Activated naive CD4-positive, alpha-beta T cell treated with anti-CD3 and anti-CD28 coated beads, Interleukin-2, amount 50 U/mL, for 72 hours (primary cell): ENCODE data around the gene SP2. TPM values are rescaled to one million over a fixed set of nuclear protein-coding genes. Genes with fewer than 3 reads are reported as not detected.
"Not testable (repeated sequence)": the region's sequence is repeated elsewhere in the genome, so short reads cannot be mapped to it uniquely, and the experiment has no call there.

Experiments used
- ATAC-seq, 2 donors: fragments of 150-1000 bp; cut with Tn5 transposase; 2 replicates each; pipeline ENCODE4 v1.10.0; 2021; ENCODE audit warnings: mild to moderate bottlenecking in 2 of 2, moderate library complexity in 2 of 2
- DNase-seq, 2 donors: peaks; one replicate each; pipeline ENCODE4 v3.0.0; 2021 to 2022; ENCODE audit warnings: low spot score in 2 of 2
- H3K27ac Mint-ChIP-seq, 2 donors: one replicate each; pipeline ENCODE4 v1.8.0; 2022; ENCODE audit warnings: mild to moderate bottlenecking in 2 of 2, mixed read lengths in 2 of 2
- H3K36me3 Mint-ChIP-seq, 2 donors: one replicate each; pipeline ENCODE4 v1.8.0; 2022; ENCODE audit warnings: mixed read lengths in 2 of 2
- H3K9me3 Mint-ChIP-seq, 2 donors: one replicate each; pipeline ENCODE4 v1.8.0; 2022; ENCODE audit warnings: mixed read lengths in 2 of 2
- total RNA-seq, 2 donors: library from RNA; stranded (reverse); gene quantifications; one replicate each; pipeline ENCODE4 v1.2.3, GENCODE V29; 2022

The SP2 gene
- total RNA-seq, 2 donors from 2014 or later = 16.4 to 28.9 TPM

- Mint-ChIP-seq H3K27ac (peak overlapping the region in 1 of 2 donors; percentile 26), H3K9me3 (no peaks in the 10 kb centered on the region), H3K36me3 (peaks cover 0 to 13% of the 10 kb centered on the region in 2 donors)
- ATAC-seq (peak in 1 of 2 donors; percentile 20), DNase-seq (no peak)
Measured at GRCh38 chr17:47927821-47928400, 31.9 kb downstream of the SP2 start.

DNA sequence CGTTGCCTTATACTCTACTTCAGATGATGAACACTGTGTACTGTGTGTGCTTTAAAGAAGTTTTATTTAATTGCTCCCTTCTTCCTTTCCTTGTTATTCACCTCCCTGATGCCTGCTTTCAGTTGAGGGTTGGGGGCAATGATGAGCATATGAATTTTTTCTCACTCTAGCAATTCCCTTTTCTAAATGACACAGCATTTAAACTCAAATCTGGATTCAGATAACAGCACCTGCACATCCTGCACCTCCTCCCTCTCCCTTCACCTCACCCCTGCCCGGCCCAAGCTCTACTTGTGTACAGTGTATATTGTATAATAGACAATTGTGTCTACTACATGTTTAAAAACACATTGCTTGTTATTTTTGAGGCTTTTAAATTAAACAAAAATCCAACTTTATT, 32.4 kb downstream of the SP2 start:
- Mint-ChIP-seq H3K27ac (peak overlapping the region in 1 of 2 donors; percentile 26), H3K9me3 (no peaks in the 10 kb centered on the region), H3K36me3 (peaks cover 0 to 10% of the 10 kb centered on the region in 2 donors)
- DNase-seq = no peak
- no peak for ATAC-seq

- H3K36me3 Mint-ChIP-seq = peaks cover 0 to 10% of the 10 kb centered on the region in 2 donors
- ATAC-seq (no peak), DNase-seq (no peak)
- no peak overlapping the region for H3K27ac Mint-ChIP-seq
- H3K9me3 Mint-ChIP-seq = no peaks in the 10 kb centered on the region
Measured at GRCh38 chr17:47929218-47930000, 33.4 kb downstream of the SP2 start.

DNA sequence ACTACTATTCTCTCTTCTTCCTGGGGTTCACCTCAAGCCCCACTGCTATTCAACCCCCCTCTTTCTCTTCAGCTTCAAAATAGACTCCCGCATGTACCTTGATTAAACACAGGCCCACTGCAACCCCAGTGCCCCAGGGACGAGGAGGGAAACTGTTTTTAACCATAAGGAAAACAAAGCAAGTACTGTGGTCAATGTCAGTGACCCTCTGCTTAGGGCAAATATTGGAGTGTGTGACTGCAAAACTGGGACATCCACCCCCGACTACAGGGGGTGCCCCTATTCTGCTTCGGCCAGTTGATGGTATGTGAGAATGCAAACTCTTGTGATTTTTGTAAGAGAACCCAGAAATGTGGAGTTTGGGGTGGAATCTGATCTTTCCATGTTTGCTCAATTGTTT, 35.8 kb downstream of the SP2 start:
- ATAC-seq (no peak), DNase-seq (no peak)
- no peaks in the 10 kb centered on the region for H3K9me3 Mint-ChIP-seq
- H3K27ac Mint-ChIP-seq = peak overlapping the region; percentile 0 to 77
- H3K36me3 Mint-ChIP-seq = no peaks in the 10 kb centered on the region

DNA sequence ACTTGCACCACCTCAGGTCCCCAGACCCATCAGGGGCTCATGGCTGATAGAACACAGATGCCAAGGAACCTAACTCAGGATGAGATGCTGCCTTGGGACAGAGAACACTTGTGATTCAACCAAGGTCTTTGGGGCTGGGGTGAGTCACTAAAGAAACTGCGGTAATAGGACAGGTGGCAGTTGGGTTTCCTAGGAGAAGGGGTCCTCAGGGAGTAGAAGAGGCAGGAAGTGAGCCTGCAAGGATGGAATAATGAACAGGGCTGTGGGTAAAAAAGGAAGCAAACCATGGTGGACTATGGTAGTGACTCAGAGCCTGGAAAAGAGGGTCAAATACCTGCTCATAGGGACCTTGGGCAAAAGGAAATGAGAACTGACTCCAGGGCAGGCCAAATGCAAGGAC, 38.8 kb downstream of the SP2 start:
- Mint-ChIP-seq H3K27ac (no peak overlapping the region), H3K9me3 (no peaks in the 10 kb centered on the region), H3K36me3 (no peaks in the 10 kb centered on the region)
- no peak for DNase-seq
- ATAC-seq = no peak

DNA sequence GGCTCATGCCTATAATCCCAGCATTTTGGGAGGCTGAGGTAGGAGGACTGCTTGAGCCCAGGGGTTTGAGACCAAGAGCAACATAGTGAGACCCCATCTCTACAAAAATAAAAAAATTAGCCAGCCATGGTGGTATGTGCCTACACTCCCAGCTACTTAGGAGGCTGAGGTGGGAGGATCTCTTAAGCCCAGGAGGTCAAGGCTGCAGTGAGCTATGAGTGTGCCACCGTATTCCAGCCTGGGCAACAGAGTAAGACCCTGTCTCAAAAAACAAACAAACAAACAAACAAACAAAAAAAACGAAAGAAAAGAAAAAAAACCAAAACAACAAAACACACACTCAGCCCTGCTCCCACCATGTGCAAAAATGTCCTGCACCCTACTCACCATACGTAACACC, 39.4 kb downstream of the SP2 start:
- H3K36me3 Mint-ChIP-seq, DNase-seq, ATAC-seq, H3K9me3 Mint-ChIP-seq: not testable (repeated sequence)
- peak overlapping the region in 1 of 2 donors; percentile 60 for H3K27ac Mint-ChIP-seq

GRCh38 chr17:47935961-47936360, 39.9 kb downstream of the SP2 start:
- Mint-ChIP-seq H3K9me3 (peaks cover 2 to 3% of the 10 kb centered on the region in 2 donors), H3K27ac (no peak overlapping the region), H3K36me3 (peaks cover 2 to 10% of the 10 kb centered on the region in 2 donors)
- no peak for DNase-seq
- no peak for ATAC-seq

- peak overlapping the region in 1 of 2 donors; percentile 7 for H3K27ac Mint-ChIP-seq
- DNase-seq = no peak
Measured at GRCh38 chr17:47937941-47938340, 41.9 kb downstream of the SP2 start.

GRCh38 chr17:47941246-47942095, 45.4 kb downstream of the SP2 start, which contains the start of gene PNPO:
PNPO (plus strand) TSS chr17:47941571; CDS start chr17:47941676, 105 bp downstream.
- Mint-ChIP-seq H3K36me3 (peaks cover 26 to 33% of the 10 kb centered on the region in 2 donors), H3K27ac (peak within 1 kb of the TSS; percentile 94 to 96), H3K9me3 (peaks cover 6% of the 10 kb centered on the region in 2 donors)
- ATAC-seq (peak; percentile 97), DNase-seq (peak; percentile 90 to 94)

More at GRCh38 chr17:47937941-47938340, 41.9 kb downstream of the SP2 start:
- H3K36me3 Mint-ChIP-seq = peaks cover 15 to 23% of the 10 kb centered on the region in 2 donors
- H3K9me3 Mint-ChIP-seq = peaks cover 6% of the 10 kb centered on the region in 2 donors
- no peak for ATAC-seq

GRCh38 chr17:47942096-47942510, 46.1 kb downstream of the SP2 start:
- Mint-ChIP-seq H3K27ac (peak overlapping the region; percentile 93 to 96), H3K9me3 (peaks cover 6% of the 10 kb centered on the region in 2 donors), H3K36me3 (peaks cover 26 to 33% of the 10 kb centered on the region in 2 donors)
- no peak for ATAC-seq
- no peak for DNase-seq

DNA sequence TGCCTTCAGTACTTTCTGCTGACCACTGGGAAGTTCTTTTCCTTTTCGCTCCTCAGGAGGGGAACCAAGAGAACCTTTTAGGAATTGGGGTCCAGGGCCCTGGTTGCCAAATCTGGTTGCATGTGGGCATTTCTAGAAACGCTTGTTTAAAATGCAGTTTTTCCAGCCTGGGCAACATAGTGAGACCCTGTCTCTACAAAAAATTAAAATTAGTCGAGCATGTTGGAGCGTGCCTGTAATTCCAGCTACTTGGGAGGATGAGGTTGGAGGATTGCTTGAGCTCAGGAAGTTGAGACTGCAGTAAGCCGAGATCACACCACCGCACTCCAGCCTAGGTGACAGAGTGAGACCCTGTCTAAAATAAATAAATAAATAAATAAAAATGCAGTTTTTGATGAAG, 46.5 kb downstream of the SP2 start:
- no peak for ATAC-seq
- H3K27ac Mint-ChIP-seq = peak overlapping the region; percentile 93 to 96
- peaks cover 26 to 33% of the 10 kb centered on the region in 2 donors for H3K36me3 Mint-ChIP-seq
- peaks cover 6% of the 10 kb centered on the region in 2 donors for H3K9me3 Mint-ChIP-seq
- DNase-seq = no peak

GRCh38 chr17:47945080-47945479, 49.0 kb downstream of the SP2 start:
- peaks cover 30 to 31% of the 10 kb centered on the region in 2 donors for H3K36me3 Mint-ChIP-seq
- H3K9me3 Mint-ChIP-seq = peaks cover 6% of the 10 kb centered on the region in 2 donors
- ATAC-seq = no peak
- H3K27ac Mint-ChIP-seq = peak overlapping the region; percentile 23 to 71
- DNase-seq = no peak

DNA sequence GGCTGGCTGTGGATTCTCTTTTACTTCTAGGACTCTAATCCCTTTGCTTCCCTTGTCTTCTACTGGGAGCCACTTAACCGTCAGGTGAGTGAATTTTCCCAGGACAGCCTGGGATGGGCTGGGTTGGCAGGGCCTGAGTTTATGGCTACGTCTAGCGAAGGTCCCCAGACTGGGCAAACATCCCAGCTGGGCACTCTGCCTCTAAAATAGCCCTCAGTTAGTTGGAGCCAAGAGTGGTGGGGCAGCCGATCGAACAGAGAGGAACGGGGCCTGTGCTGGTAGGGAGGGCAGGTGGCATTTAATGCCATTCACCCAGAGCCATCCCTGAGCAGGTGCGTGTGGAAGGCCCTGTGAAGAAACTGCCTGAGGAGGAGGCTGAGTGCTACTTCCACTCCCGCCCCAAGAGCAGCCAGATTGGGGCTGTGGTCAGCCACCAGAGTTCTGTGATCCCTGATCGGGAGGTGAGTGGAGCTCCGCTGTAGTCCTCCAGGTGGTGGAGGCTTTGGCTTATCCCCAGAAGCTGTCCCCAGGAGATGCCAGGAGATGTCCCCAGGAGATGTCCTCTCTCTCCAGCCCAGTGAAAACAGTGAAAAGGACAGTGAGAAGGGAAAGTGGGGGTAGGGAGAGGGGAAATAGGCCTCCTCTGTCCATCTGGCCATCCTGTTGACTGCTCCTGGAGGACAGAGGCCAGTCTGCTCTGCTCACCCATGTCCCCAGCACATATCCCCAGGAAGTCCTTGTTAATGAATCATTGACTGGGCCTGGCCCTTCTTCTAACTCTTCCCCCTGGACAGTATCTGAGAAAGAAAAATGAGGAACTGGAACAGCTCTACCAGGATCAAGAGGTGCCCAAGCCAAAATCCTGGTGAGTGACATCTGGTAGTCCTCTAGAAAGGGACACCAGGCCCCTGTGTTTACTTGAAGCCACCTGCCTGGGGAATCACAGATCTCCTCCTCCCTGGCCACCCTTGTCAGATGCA, 49.8 kb downstream of the SP2 start:
- peaks cover 25 to 29% of the 10 kb centered on the region in 2 donors for H3K36me3 Mint-ChIP-seq
- peak overlapping the region; percentile 31 to 71 for H3K27ac Mint-ChIP-seq
- H3K9me3 Mint-ChIP-seq = peaks cover 4 to 6% of the 10 kb centered on the region in 2 donors
- ATAC-seq (no peak), DNase-seq (no peak)

GRCh38 chr17:47946516-47946915, 50.5 kb downstream of the SP2 start:
- Mint-ChIP-seq H3K9me3 (no peaks in the 10 kb centered on the region), H3K36me3 (peaks cover 18 to 22% of the 10 kb centered on the region in 2 donors), H3K27ac (peak overlapping the region in 1 of 2 donors; percentile 71)
- DNase-seq = no peak
- ATAC-seq = no peak

- Mint-ChIP-seq H3K36me3 (peaks cover 13 to 18% of the 10 kb centered on the region in 2 donors), H3K9me3 (no peaks in the 10 kb centered on the region), H3K27ac (peak overlapping the region in 1 of 2 donors; percentile 71)
- ATAC-seq (peak; percentile 89), DNase-seq (peak; percentile 72 to 79)
Measured at GRCh38 chr17:47946929-47947397, 50.9 kb downstream of the SP2 start.
